BLaER1 (cell line): ENCODE data around the gene MTUS2.
"Not testable (repeated sequence)": the region's sequence is repeated elsewhere in the genome, so short reads cannot be mapped to it uniquely, and the experiment has no call there.

Source experiments
- H3K27ac ChIP-seq: shearing (Covaris generic); formaldehyde crosslinking; 2 replicates; pipeline ENCODE4 v1.8.1; 2022
- H3K27me3 ChIP-seq: shearing (Covaris generic); formaldehyde crosslinking; 2 replicates; pipeline ENCODE4 v1.8.1; 2022
- H3K36me3 ChIP-seq: shearing (Covaris generic); formaldehyde crosslinking; 2 replicates; pipeline ENCODE4 v1.8.1; 2022
- H3K4me1 ChIP-seq: shearing (Covaris generic); formaldehyde crosslinking; 2 replicates; pipeline ENCODE4 v1.8.1; 2022
- H3K4me2 ChIP-seq: shearing (Covaris generic); formaldehyde crosslinking; 2 replicates; pipeline ENCODE4 v1.8.1; 2022
- H3K4me3 ChIP-seq: shearing (Covaris generic); formaldehyde crosslinking; 2 replicates; pipeline ENCODE4 v1.8.1; 2022
- H3K9ac ChIP-seq: shearing (Covaris generic); formaldehyde crosslinking; 2 replicates; pipeline ENCODE4 v1.8.1; 2022
- H3K9me3 ChIP-seq: shearing (Covaris generic); formaldehyde crosslinking; 2 replicates; pipeline ENCODE4 v1.8.1; 2022
- H4K20me1 ChIP-seq: shearing (Covaris generic); formaldehyde crosslinking; 2 replicates; pipeline ENCODE4 v1.8.1; 2022
- Cebpa-rat ChIP-seq: shearing (Covaris generic); IDR thresholded peaks from 2 replicates; pipeline ENCODE4 v1.8.1; 2022

Gene MTUS2

DNA sequence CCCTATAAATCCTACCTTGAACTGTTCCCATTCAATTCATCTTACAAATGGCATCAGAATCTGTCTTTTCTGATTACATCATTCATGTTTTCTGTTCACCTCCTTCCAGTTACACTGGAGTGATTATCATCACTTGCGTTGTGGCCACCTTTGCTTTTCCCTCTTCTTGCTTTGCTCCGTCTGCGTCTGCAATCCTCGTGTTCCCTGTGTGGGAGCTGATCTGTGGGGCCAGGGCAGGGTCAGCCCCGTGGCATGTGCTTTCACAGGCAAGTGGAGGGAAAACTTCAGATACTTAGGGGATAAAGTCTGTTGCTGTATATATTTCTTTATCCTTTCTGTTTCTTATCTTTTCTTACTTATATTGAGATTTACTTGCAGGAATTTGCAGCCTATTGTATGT lies 497.7 kb downstream of the MTUS2 start:
- H3K9ac ChIP-seq = no peak overlapping the region
- no peaks in the 10 kb centered on the region; the same call in 1 of the 2 replicates for H3K9me3 ChIP-seq
- no peaks in the 10 kb centered on the region for H3K27me3 ChIP-seq
- peaks cover 12% of the 10 kb centered on the region; the same call in 1 of the 2 replicates for H3K4me1 ChIP-seq
- no peak for TF ChIP-seq Cebpa-rat
- no peak overlapping the region for H3K4me3 ChIP-seq
- no peak overlapping the region for H3K4me2 ChIP-seq
- H4K20me1 ChIP-seq = no peaks in the 10 kb centered on the region
- H3K36me3 ChIP-seq = no peaks in the 10 kb centered on the region
- H3K27ac ChIP-seq = no peak overlapping the region

DNA sequence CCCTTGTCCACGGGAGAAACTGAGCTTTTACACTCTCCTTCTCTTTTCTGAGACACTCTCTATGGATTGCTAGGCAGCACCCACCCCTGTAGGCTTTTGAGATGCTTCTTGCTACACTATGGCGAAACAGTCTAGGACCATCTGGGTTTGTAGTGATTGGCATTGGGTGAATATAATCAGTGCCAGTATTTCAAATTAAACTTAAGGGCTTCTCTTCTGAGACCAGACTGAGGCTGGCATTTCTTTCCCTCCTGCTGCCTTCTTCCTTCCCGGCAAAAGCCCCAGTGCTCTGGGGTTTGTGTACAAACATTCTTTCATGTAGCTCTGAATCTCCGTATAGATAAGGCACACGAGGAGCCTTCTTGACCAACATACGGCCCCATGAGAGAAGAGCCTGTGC lies 498.6 kb downstream of the MTUS2 start:
- Histone ChIP-seq H3K27me3 (no peaks in the 10 kb centered on the region), H3K36me3 (no peaks in the 10 kb centered on the region), H3K4me1 (peaks cover 12% of the 10 kb centered on the region; the same call in 1 of the 2 replicates), H3K9me3 (no peaks in the 10 kb centered on the region; the same call in 1 of the 2 replicates), H3K27ac (no peak overlapping the region), H3K9ac (no peak overlapping the region), H3K4me2 (peak overlapping the region; percentile 12; the same call in 1 of the 2 replicates), H3K4me3 (no peak overlapping the region), H4K20me1 (no peaks in the 10 kb centered on the region)
- no peak for TF ChIP-seq Cebpa-rat

DNA sequence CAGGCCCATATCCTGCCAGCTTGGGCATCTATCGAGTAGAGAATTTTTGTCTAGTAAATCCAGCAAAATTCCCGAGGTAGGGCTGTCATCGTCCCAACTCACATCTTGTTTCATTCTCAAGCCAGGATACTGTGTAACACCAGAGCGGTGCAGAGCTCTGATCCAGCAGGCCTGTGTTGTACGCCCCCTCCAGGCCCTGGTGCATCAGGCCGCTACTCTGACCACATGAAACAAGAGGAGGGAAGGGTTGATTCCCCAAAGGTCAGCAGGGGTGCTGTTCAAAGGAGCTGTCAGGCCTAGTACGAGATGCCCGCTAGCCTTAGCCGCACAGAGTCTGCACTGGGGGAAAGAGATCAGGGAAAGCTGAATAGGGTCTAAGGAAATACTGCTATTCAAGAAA lies 499.3 kb downstream of the MTUS2 start:
- Histone ChIP-seq H3K4me2 (no peak overlapping the region), H4K20me1 (no peaks in the 10 kb centered on the region), H3K4me3 (no peak overlapping the region), H3K9me3 (no peaks in the 10 kb centered on the region; the same call in 1 of the 2 replicates), H3K9ac (no peak overlapping the region), H3K27ac (no peak overlapping the region), H3K4me1 (peaks cover 12% of the 10 kb centered on the region; the same call in 1 of the 2 replicates), H3K27me3 (no peaks in the 10 kb centered on the region), H3K36me3 (no peaks in the 10 kb centered on the region)
- no peak for TF ChIP-seq Cebpa-rat

DNA sequence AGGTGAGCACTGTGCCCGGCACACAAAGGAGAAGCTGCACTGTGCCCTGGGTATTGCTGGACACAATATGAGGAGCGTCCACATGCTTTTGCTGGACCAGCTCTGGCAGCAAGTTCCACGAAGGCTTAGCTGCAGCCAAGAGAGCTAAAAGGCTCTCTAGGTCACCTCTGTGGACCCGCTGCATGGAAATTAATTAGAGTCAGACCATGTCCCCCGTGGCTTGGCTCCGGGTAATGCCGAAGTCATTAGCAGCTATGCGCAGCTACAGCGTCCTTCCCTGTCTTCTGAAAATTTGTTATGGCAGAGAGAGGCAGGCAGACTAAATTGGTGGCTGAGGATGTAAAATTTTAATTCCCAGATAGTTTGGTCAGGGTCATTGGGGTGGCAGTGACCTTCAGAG lies 503.8 kb downstream of the MTUS2 start:
- Histone ChIP-seq H3K36me3 (no peaks in the 10 kb centered on the region), H3K27ac (no peak overlapping the region), H3K4me2 (no peak overlapping the region), H3K27me3 (no peaks in the 10 kb centered on the region), H3K4me1 (peaks cover under 1% of the 10 kb centered on the region; the same call in 1 of the 2 replicates), H3K4me3 (no peak overlapping the region), H3K9ac (no peak overlapping the region), H4K20me1 (no peaks in the 10 kb centered on the region), H3K9me3 (no peaks in the 10 kb centered on the region; the same call in 1 of the 2 replicates)
- TF ChIP-seq Cebpa-rat = no peak

DNA sequence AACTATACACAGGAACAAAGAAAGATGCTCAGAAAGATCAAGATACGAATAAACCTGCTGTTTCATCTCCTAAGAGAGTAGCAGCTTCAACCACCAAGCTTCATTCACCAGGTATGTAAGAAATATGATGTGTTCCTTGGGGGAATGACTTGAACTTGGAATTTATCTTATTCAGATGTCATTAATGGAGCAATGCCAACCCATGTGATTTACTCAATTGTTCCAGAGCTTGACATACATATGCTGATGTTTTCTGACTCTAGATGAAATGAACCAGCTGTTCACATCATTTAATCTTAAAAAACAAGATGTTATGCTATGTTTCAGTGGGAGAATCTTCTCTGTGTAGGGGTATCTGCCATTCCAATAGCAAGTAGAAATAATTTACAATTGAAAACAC lies 504.5 kb downstream of the MTUS2 start:
- Histone ChIP-seq H3K9me3 (no peaks in the 10 kb centered on the region; the same call in 1 of the 2 replicates), H3K9ac (no peak overlapping the region), H3K4me3 (no peak overlapping the region), H4K20me1 (no peaks in the 10 kb centered on the region), H3K4me1 (no peaks in the 10 kb centered on the region), H3K27ac (no peak overlapping the region), H3K27me3 (no peaks in the 10 kb centered on the region), H3K4me2 (no peak overlapping the region), H3K36me3 (no peaks in the 10 kb centered on the region)
- TF ChIP-seq Cebpa-rat = no peak

DNA sequence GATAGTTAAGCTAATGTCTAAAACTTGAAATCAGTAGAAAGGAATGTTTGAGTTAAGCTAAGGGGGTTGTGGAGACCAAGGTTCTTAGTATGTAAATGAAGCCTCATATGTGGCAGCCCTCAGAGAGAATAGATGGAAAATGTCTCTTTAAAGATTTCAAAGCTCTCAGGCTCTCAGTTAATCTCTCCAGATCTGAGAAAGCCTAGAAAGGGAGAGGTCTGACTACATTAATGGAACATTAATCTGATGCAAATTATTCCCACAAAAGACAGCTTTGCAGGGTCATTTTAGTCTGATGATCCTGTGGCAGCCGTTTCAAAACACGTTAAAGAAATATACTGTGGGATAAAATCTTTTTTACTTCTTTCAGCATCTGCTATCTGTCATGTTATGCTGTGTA lies 508.4 kb downstream of the MTUS2 start:
- H3K4me2 ChIP-seq = no peak overlapping the region
- no peak for TF ChIP-seq Cebpa-rat
- H3K9me3 ChIP-seq = no peaks in the 10 kb centered on the region
- H4K20me1 ChIP-seq = no peaks in the 10 kb centered on the region
- no peak overlapping the region for H3K4me3 ChIP-seq
- no peaks in the 10 kb centered on the region for H3K4me1 ChIP-seq
- no peak overlapping the region for H3K9ac ChIP-seq
- H3K36me3 ChIP-seq = no peaks in the 10 kb centered on the region
- no peaks in the 10 kb centered on the region for H3K27me3 ChIP-seq
- no peak overlapping the region for H3K27ac ChIP-seq

DNA sequence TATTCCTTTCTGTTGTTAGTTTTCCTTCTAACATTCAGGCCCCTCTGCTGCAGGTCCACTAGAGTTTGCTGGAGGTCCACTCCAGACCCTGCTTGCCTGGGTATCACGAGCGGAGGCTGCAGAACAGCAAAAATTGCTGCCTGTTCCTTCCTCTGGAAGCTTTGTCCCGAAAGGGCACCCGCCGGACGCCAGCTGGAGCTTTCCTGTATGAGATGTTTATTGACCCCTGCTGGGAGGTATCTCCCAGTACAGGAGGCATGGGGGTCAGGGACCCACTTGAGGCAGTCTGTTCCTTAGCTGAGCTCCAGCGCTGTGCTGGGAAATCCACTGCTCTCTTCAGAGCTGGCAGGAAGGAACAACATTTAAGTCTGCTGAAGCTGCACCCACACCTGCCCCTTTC lies 516.2 kb downstream of the MTUS2 start:
- Histone ChIP-seq H3K4me2 (no peak overlapping the region), H3K36me3 (no peaks in the 10 kb centered on the region), H3K27me3 (no peaks in the 10 kb centered on the region), H3K4me1 (no peaks in the 10 kb centered on the region), H3K27ac (no peak overlapping the region), H3K4me3 (no peak overlapping the region), H3K9ac (no peak overlapping the region), H3K9me3 (peaks cover 40% of the 10 kb centered on the region), H4K20me1 (no peaks in the 10 kb centered on the region)
- TF ChIP-seq Cebpa-rat = no peak

DNA sequence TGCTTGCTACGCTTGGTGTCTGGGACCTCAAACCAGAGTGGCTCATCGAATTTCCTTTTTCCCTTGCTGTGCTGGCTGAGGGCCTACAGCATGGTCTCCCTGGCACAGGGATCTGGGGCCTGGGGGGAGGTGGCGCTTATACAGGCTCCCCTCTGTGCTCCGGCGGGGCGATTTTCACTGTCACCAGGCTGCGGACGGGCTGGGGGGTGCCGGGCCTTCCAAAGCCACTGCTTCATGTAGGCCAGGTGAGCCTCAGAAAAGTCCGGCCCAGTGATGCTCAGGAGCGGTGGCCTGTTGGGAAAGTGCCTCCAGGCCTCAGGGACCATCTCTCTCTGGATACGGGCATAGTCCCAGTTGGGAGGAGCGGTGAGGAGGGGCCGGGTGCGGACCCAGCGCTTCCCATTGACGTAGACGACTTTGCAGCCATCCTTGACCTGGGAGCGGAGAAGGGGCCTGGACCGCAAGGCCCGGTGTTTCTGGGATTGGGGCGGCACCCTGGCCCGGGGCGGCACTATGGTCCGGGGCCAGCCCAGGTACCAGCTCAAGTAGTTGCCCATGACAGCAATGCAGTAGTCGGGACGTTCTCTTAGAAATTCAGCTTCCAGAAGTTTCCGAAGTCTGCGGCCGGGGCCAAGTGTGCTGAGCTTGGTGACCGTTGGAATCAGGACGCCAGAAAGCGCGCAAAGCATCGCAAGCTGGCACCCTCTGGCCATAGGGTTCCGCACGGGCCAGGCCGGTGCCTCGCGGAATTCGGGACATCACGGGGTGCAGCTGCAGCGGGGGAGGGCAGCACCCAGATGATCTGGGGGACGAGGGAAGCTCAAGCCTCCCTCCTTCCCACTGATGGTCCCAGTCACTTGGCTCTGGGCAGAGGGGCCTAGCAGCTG lies 519.5 kb downstream of the MTUS2 start:
- H3K4me2 ChIP-seq = no peak overlapping the region
- H3K9ac ChIP-seq = no peak overlapping the region
- H3K27ac ChIP-seq = no peak overlapping the region
- H3K9me3 ChIP-seq = peaks cover 59% of the 10 kb centered on the region
- H3K36me3 ChIP-seq = no peaks in the 10 kb centered on the region
- H3K4me1 ChIP-seq = no peaks in the 10 kb centered on the region; the same call in 1 of the 2 replicates
- H3K4me3 ChIP-seq = no peak overlapping the region
- H4K20me1 ChIP-seq = no peaks in the 10 kb centered on the region
- TF ChIP-seq Cebpa-rat = no peak
- H3K27me3 ChIP-seq = no peaks in the 10 kb centered on the region

DNA sequence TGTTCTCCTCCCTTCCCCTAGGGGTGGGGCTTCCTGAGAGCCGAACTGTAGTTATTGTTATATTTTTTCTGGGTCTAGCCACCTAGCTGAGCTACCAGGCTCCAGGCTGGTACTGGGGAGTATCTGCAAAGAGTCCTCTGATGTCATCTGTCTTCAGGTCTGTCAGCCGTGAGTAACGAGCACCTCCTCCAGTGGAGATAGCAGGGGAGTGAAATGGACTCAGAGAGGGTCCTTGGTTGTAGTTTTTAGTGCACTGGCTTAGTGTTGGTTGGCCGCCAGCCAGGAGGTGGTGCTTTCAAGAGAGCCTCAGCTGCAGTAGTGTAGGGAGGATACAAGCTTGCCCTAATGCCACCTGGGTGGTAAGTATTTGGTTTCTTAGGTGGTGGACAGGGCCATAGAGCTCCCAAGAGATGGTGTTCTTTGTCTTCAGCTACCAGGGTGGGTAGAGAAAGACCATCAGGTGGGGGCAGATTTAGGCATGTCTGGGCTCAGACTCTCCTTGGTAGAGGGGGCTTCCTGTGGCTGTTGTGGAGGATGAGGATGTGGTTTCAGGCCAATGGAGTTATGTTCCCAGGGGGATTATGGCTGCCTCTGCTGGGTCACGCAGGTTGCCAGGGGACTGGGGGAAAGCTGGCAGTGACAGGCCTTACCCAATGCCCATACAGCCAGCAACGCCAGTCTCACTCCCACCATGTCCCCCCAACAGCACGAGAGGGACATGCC lies 525.9 kb downstream of the MTUS2 start:
- H3K27me3 ChIP-seq, H3K9ac ChIP-seq, H3K36me3 ChIP-seq, H4K20me1 ChIP-seq: not testable (repeated sequence)
- Histone ChIP-seq H3K27ac (peak overlapping the region; percentile 70), H3K9me3 (peaks cover 34% of the 10 kb centered on the region), H3K4me1 (peaks cover 28% of the 10 kb centered on the region), H3K4me3 (peak overlapping the region; percentile 42), H3K4me2 (peak overlapping the region; percentile 74)

DNA sequence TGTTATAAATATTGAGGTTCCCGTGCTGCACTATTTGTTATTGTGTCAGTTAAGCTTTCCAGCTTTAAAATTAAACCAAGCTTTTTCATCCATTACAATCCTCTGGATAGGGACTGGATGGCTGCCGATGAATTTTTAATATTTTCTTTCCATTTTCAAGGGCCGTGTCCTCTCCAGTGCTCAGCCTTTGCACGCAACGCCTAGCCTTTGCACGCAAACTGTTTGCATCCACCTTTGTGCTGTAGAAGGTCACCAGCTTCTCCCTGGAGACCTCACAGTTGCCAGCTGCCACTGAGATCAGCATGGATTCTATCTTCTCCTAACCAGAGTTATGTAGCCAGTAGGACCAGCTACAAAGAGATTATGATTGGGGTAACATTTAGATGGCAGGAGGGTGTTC lies 534.9 kb downstream of the MTUS2 start:
- H3K4me3 ChIP-seq = no peak overlapping the region
- peaks cover 6% of the 10 kb centered on the region; the same call in 1 of the 2 replicates for H3K9me3 ChIP-seq
- peaks cover 16% of the 10 kb centered on the region for H3K4me1 ChIP-seq
- no peak for TF ChIP-seq Cebpa-rat
- no peak overlapping the region for H3K27ac ChIP-seq
- H3K36me3 ChIP-seq = no peaks in the 10 kb centered on the region
- no peaks in the 10 kb centered on the region for H3K27me3 ChIP-seq
- H3K4me2 ChIP-seq = peak overlapping the region; percentile 47
- no peak overlapping the region for H3K9ac ChIP-seq
- no peaks in the 10 kb centered on the region for H4K20me1 ChIP-seq
